SK-N-MC (cell line): ENCODE data around the gene CCR4.

Experiments used
- EZH2 ChIP-seq: fragments of 200-600 bp; sonication (generic); IDR thresholded peaks from one replicate; pipeline ENCODE4 v1.6.1; 2017; ENCODE audit warnings: antibody characterized with exemption
- FOXP2 ChIP-seq: optimal IDR thresholded peaks from 2 replicates; pipeline ENCODE3; 2011; ENCODE audit warnings: mild to moderate bottlenecking, moderate library complexity; ENCODE audit not compliant: insufficient read depth; ENCODE audit errors: extremely low read length, control extremely low read depth
- POLR2AphosphoS5 ChIP-seq: IDR thresholded peaks from 2 replicates; pipeline ENCODE4 v1.6.1; 2012; ENCODE audit warnings: mild to moderate bottlenecking, low read depth, low read length, borderline replicate concordance

- TF ChIP-seq EZH2 (no peak), FOXP2 (no peak), POLR2AphosphoS5 (no peak)
Measured at GRCh38 chr3:32956750-32957570, 5.5 kb downstream of the CCR4 start.
